Adrenal gland (tissue), 12 donors: ENCODE measurements around the gene VPS13D. TPM values are rescaled to one million over a fixed set of nuclear protein-coding genes. Genes with fewer than 3 reads are reported as not detected.

ENCODE experiments used
- DNase-seq, 7 donors: peaks; one replicate each; pipeline ENCODE4 v3.0.0-alpha.2; 2019 to 2020
- H3K27ac ChIP-seq, 5 donors: fragments of 200-600 bp; sonication (generic) in 4 of 5; 1 replicate in 3 of 5; 2 replicates in 2 of 5; pipeline versions ENCODE4 v1.5.1 to v1.8.0; 2016 to 2020; ENCODE audit warnings: mild to moderate bottlenecking in 1 of 5
- H3K27me3 ChIP-seq: fragments of 200-600 bp; 2 replicates; pipeline ENCODE4 v1.8.0; 2021
- H3K36me3 ChIP-seq, 2 donors: fragments of 200-600 bp; replicated peaks in 1 of 2; 1 replicate in 1 of 2; 2 replicates in 1 of 2; pipeline versions ENCODE4 v1.5.1 to v1.8.0; 2018 to 2022
- H3K4me1 ChIP-seq, 2 donors: fragments of 200-600 bp; replicated peaks in 1 of 2; 1 replicate in 1 of 2; 2 replicates in 1 of 2; pipeline versions ENCODE4 v1.5.1 to v1.8.0; 2018 to 2021
- H3K4me3 ChIP-seq, 4 donors: fragments of 200-600 bp; sonication (generic) in 3 of 4; one replicate each; pipeline ENCODE4 v1.5.1; 2016 to 2018
- H3K9me3 ChIP-seq, 3 donors: fragments of 200-600 bp; sonication (generic) in 1 of 3; replicated peaks in 1 of 3; 1 replicate in 2 of 3; 2 replicates in 1 of 3; pipeline versions ENCODE4 v1.5.1 to v1.8.0; 2016 to 2021
- CTCF ChIP-seq, 6 experiments: fragments of 450-650 bp in 4 of 6; fragments of 200-600 bp in 2 of 6; sonication (generic) in 1 of 6; IDR thresholded peaks; 1 replicate in 5 of 6; 2 replicates in 1 of 6; pipeline versions ENCODE4 v1.5.1 to v1.8.0; 2016 to 2021; ENCODE audit warnings: antibody characterized with exemption in 6 of 6, mild to moderate bottlenecking in 2 of 6, moderate library complexity in 1 of 6
- POLR2A ChIP-seq, 2 donors: fragments of 450-650 bp; IDR thresholded peaks; one replicate each; pipeline ENCODE4 v1.6.1; 2017; ENCODE audit warnings: antibody characterized with exemption in 2 of 2, mild to moderate bottlenecking in 2 of 2, moderate library complexity in 1 of 2
- WGBS, 4 donors: extraction: QIAGEN DNeasy Blood & Tissue Kit in 2 of 4; methylation state at CpG; one replicate each; pipeline versions ENCODE4 v1.1.5 to v1.1.7; 2013 to 2017; 5-methylcytosine and 5-hydroxymethylcytosine counted together
- intact Hi-C, 2 donors: fragments of 100-400 bp; cut with DNase I; formaldehyde crosslinking; loops; one replicate each; pipeline versions ENCODE4 v1.14.1 to v1.15.0; 2022 to 2023
- polyA plus RNA-seq, 3 donors: library from polyadenylated mRNA; stranded (reverse); fragments of 200-250 nt in 2 of 3; fragments of 350-450 nt in 1 of 3; fragmentation: Illumina TruSeq in 1 of 3; extraction: RNeasy Lipid Tissue Mini Kit (QIAGEN cat#74804) in 1 of 3; gene quantifications; one replicate each; pipeline ENCODE4 v1.2.3, GENCODE V29; 2013 to 2014
- total RNA-seq, 9 donors: library from RNA; depleted of rRNA in 4 of 9; stranded (reverse); fragments of >200 nt in 4 of 9; fragments of 120-200 nt in 1 of 9; fragmentation: NEBNext Ultra II Directional in 1 of 9; extraction: Animal tissue kit (Norgen Biotek cat#: 25700) in 1 of 9; gene quantifications; one replicate each; pipeline versions ENCODE4 v1.1.0 to v1.2.4, GENCODE V29; 2013 to 2023
- donor health status: healthy with polysubstance abuse.
- donor health status: Bipolar disorder and iron deficiency.
- donor health status: DM: yes; HTN: yes; CAD: no.
- donor health status: DM: no; HTN: no; CAD: no.
- donor health status: DM: no; HTN: no; CAD: no.
- donor health status: DM: yes; HTN: yes; CAD: no.

Gene VPS13D
- total and polyA plus RNA-seq, 12 donors, result 17.0 to 62.3 (median 39.9) TPM

GRCh38 chr1:12375133-12375829 is 145.5 kb downstream of the VPS13D start:
- intact Hi-C loops, result no loop called here
- no peak for TF ChIP-seq CTCF (IDR thresholded peaks at IDR 0.05)
- no peak for TF ChIP-seq POLR2A (IDR thresholded peaks at IDR 0.05)
- H3K9me3 ChIP-seq, result no peaks in the 10 kb centered on the region
- H3K4me3 ChIP-seq, result no peak overlapping the region
- H3K27ac ChIP-seq, result no peak overlapping the region
- H3K4me1 ChIP-seq, result peaks cover 0 to 14% of the 10 kb centered on the region in 2 donors
- no peak for DNase-seq
- 95 to 98% (median 96%) methylated on average over 4 of the region's 4 CpGs for WGBS, 4 donors
- peaks cover 0 to 12% of the 10 kb centered on the region in 2 donors for H3K36me3 ChIP-seq
- no peaks in the 10 kb centered on the region for H3K27me3 ChIP-seq

GRCh38 chr1:12376236-12377045 is 146.6 kb downstream of the VPS13D start:
- no peak for DNase-seq
- Histone ChIP-seq H3K27ac (peak overlapping the region in 2 of 5 donors; percentile 23 to 39), H3K4me1 (peaks cover 0 to 24% of the 10 kb centered on the region in 2 donors), H3K4me3 (no peak overlapping the region), H3K36me3 (peaks cover 0 to 12% of the 10 kb centered on the region in 2 donors), H3K27me3 (no peaks in the 10 kb centered on the region), H3K9me3 (no peaks in the 10 kb centered on the region)
- intact Hi-C loops, result no loop called here
- TF ChIP-seq CTCF (IDR thresholded peaks at IDR 0.05) (no peak), POLR2A (IDR thresholded peaks at IDR 0.05) (no peak)
- 37 to 42% (median 42%) methylated on average over 6 of the region's 6 CpGs for WGBS, 4 donors

- H3K4me3 ChIP-seq, result no peak overlapping the region
- TF ChIP-seq POLR2A (IDR thresholded peaks at IDR 0.05) (no peak), CTCF (IDR thresholded peaks at IDR 0.05) (no peak)
- H3K36me3 ChIP-seq, result peaks cover 0 to 37% of the 10 kb centered on the region in 2 donors
- H3K27me3 ChIP-seq, result no peaks in the 10 kb centered on the region
- 79 to 94% (median 83%) methylated on average over 2 of the region's 2 CpGs for WGBS, 4 donors
- intact Hi-C loops, result no loop called here
- H3K27ac ChIP-seq, result peak overlapping the region in 2 of 5 donors; percentile 48 to 67
- DNase-seq, result no peak
- H3K9me3 ChIP-seq, result no peaks in the 10 kb centered on the region
- H3K4me1 ChIP-seq, result peaks cover 0 to 26% of the 10 kb centered on the region in 2 donors
Observed at GRCh38 chr1:12380326-12381249, 150.8 kb downstream of the VPS13D start.
